ENCODE data around the gene ARPC4. TPM values are rescaled to one million over a fixed set of nuclear protein-coding genes. Genes with fewer than 3 reads are reported as not detected.

ARPC4 gene
- total RNA-seq, 3 donors from 2014 or later: 154 to 219 (median 212) TPM

GRCh38 chr3:9779075-9779593, 13.7 kb upstream of the ARPC4 start:
- no peak for ATAC-seq
- H3K9me3 ChIP-seq: no peaks in the 10 kb centered on the region
- no peak for TF ChIP-seq CTCF (IDR thresholded peaks at IDR 0.05)
- intact Hi-C loops (cut with DNase I, micrococcal nuclease): no loop called here
- no peaks in the 10 kb centered on the region for H3K36me3 ChIP-seq (ENCODE audit: low read depth)
- H3K4me1 ChIP-seq (ENCODE audit: low read depth): peaks cover 9% of the 10 kb centered on the region
- H3K4me3 ChIP-seq: no peak overlapping the region
- DNase-seq: no peak

- peak; percentile 62 for ATAC-seq
- Histone ChIP-seq H3K4me1 (ENCODE audit: low read depth) (peaks cover 9% of the 10 kb centered on the region), H3K9me3 (no peaks in the 10 kb centered on the region), H3K36me3 (ENCODE audit: low read depth) (no peaks in the 10 kb centered on the region), H3K4me3 (no peak overlapping the region)
- TF ChIP-seq CTCF (IDR thresholded peaks at IDR 0.05): no peak
- intact Hi-C loops (cut with DNase I, micrococcal nuclease): no loop called here
- DNase-seq: peak in 1 of 3 donors; percentile 68
Measured at GRCh38 chr3:9779721-9780457, 13.0 kb upstream of the ARPC4 start.

GRCh38 chr3:9780458-9780812, 12.4 kb upstream of the ARPC4 start:
- H3K4me1 ChIP-seq (ENCODE audit: low read depth): peaks cover 9% of the 10 kb centered on the region
- no peak for ATAC-seq
- no peak for TF ChIP-seq CTCF (IDR thresholded peaks at IDR 0.05)
- H3K36me3 ChIP-seq (ENCODE audit: low read depth): no peaks in the 10 kb centered on the region
- H3K4me3 ChIP-seq: no peak overlapping the region
- no peak for DNase-seq
- H3K9me3 ChIP-seq: no peaks in the 10 kb centered on the region
- intact Hi-C loops (cut with DNase I, micrococcal nuclease): no loop called here

- H3K9me3 ChIP-seq: no peaks in the 10 kb centered on the region
- H3K4me1 ChIP-seq (ENCODE audit: low read depth): peaks cover 9% of the 10 kb centered on the region
- DNase-seq: no peak
- TF ChIP-seq CTCF (IDR thresholded peaks at IDR 0.05): no peak
- H3K4me3 ChIP-seq: no peak overlapping the region
- intact Hi-C loops (cut with DNase I, micrococcal nuclease): no loop called here
- H3K36me3 ChIP-seq (ENCODE audit: low read depth): no peaks in the 10 kb centered on the region
- ATAC-seq: no peak
Measured at GRCh38 chr3:9780910-9781309, 12.0 kb upstream of the ARPC4 start.

DNA sequence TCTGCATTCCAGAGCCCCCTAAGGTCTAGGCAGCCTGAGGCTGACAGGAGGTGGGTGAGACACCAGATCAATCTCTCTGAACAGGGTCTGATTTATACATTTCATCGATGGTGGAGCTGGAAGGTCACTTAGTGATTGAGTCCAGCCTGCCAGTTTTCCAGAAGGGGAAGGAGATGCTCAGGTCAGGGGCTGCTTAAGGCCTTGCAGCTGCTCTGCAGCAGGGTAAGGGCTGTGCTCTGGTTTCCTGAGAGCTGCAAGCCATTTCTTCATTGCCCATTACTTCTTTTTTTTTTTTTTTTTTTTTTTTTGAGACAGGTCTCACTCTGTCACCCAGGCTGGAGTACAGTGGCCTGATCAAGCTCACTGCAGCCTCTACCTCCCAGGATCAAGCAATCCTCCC, 11.3 kb upstream of the ARPC4 start:
- DNase-seq: no peak
- Histone ChIP-seq H3K4me3 (no peak overlapping the region), H3K9me3 (no peaks in the 10 kb centered on the region), H3K4me1 (ENCODE audit: low read depth) (peaks cover 9% of the 10 kb centered on the region), H3K36me3 (ENCODE audit: low read depth) (no peaks in the 10 kb centered on the region)
- intact Hi-C loops (cut with DNase I, micrococcal nuclease): no loop called here
- no peak for ATAC-seq
- no peak for TF ChIP-seq CTCF (IDR thresholded peaks at IDR 0.05)

All from mucosa of descending colon (tissue), 3 donors.